Cerebellar nuclear complex (tissue), 1 donor: Measurements from ENCODE around the gene YIPF3.
"Not testable (repeated sequence)": the region's sequence is repeated elsewhere in the genome, so short reads cannot be mapped to it uniquely, and the experiment has no call there.

Source experiments
- DNase-seq, 2 experiments: peaks; one replicate each; lab custom pipeline; 2025; lab: John Stamatoyannopoulos, UW

Gene YIPF3

GRCh38 chr6:43491750-43492661 is 24.7 kb downstream of the YIPF3 start:
- DNase-seq = no peak

- DNase-seq = no peak
Measured at GRCh38 chr6:43490523-43490939, 26.2 kb downstream of the YIPF3 start.

- DNase-seq = no peak
Measured at GRCh38 chr6:43489277-43490072, 27.3 kb downstream of the YIPF3 start.

GRCh38 chr6:43488667-43489276 is 28.0 kb downstream of the YIPF3 start:
- DNase-seq = no peak

GRCh38 chr6:43481591-43482236 is 35.0 kb downstream of the YIPF3 start:
- DNase-seq = no peak

GRCh38 chr6:43481075-43481474 is 35.7 kb downstream of the YIPF3 start:
- no peak for DNase-seq

- no peak for DNase-seq
Measured at GRCh38 chr6:43478008-43478372, 38.7 kb downstream of the YIPF3 start.

GRCh38 chr6:43477235-43478007 is 39.3 kb downstream of the YIPF3 start, which contains the start of gene TJAP1:
Gene TJAP1, plus strand, starts transcription at chr6:43477570. Its CDS starts 21,432 bp downstream, at chr6:43499002.
- DNase-seq = peak; percentile 41 to 84

GRCh38 chr6:43476746-43477145 is 40.0 kb downstream of the YIPF3 start:
- no peak for DNase-seq

GRCh38 chr6:43475516-43475915 is 41.2 kb downstream of the YIPF3 start:
- DNase-seq = no peak

GRCh38 chr6:43472515-43472914 is 44.2 kb downstream of the YIPF3 start:
- DNase-seq = no peak

GRCh38 chr6:43471399-43471798 is 45.3 kb downstream of the YIPF3 start:
- no peak for DNase-seq

- DNase-seq = no peak
Measured at GRCh38 chr6:43469947-43470346, 46.8 kb downstream of the YIPF3 start.

- DNase-seq = no peak
Measured at GRCh38 chr6:43468748-43469681, 47.7 kb downstream of the YIPF3 start.

GRCh38 chr6:43468240-43468639 is 48.5 kb downstream of the YIPF3 start:
- DNase-seq = no peak

GRCh38 chr6:43467752-43468151 is 49.0 kb downstream of the YIPF3 start:
- DNase-seq = no peak

GRCh38 chr6:43467265-43467664 is 49.5 kb downstream of the YIPF3 start:
- DNase-seq = not testable (repeated sequence)

GRCh38 chr6:43465948-43466347 is 50.8 kb downstream of the YIPF3 start:
- DNase-seq = no peak

GRCh38 chr6:43464337-43464736 is 52.4 kb downstream of the YIPF3 start:
- DNase-seq = no peak

- no peak for DNase-seq
Measured at GRCh38 chr6:43461936-43462335, 54.8 kb downstream of the YIPF3 start.
